ENCODE data around the gene PTBP1. TPM values are rescaled to one million over a fixed set of nuclear protein-coding genes. Genes with fewer than 3 reads are reported as not detected.
"Not testable (repeated sequence)": the region's sequence is repeated elsewhere in the genome, so short reads cannot be mapped to it uniquely, and the experiment has no call there.

PTBP1 gene
- total RNA-seq, 2 experiments from 2014 or later, result 510 to 532 TPM

DNA sequence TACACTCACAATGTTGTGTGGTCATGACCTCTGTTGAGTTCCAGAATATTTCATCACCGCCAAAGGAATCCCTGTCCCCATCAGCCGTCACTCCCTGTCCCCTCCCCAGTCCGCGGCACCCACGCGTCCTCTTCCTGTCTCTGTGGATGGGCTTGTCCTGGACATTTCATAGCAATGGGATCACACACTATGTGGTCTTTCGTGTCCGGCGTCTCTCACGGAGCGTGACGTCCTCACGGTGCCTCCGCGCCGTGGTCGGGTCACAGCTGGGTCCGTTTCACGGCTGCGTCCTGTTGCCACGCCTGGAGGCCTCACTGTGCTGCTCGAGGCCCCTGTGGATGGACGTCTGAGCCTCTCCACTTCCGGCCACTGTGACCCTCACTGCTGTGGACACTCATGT is 37.0 kb downstream of the PTBP1 start:
- intact Hi-C loops (cut with micrococcal nuclease), result no loop called here
- Mint-ChIP-seq H3K9me3 (no peaks in the 10 kb centered on the region), H3K4me3 (no peak overlapping the region), H3K36me3 (ENCODE audit: low read depth) (no peaks in the 10 kb centered on the region), H3K27me3 (ENCODE audit: low read depth) (peaks cover 13% of the 10 kb centered on the region), H3K27ac (no peak overlapping the region), H3K4me1 (ENCODE audit: low read depth) (peaks cover 2% of the 10 kb centered on the region)
- CTCF ChIA-PET, result interaction anchor here (0.7 kb wide), 1 partner anchor 24 kb away, joined by 3 read pairs; no protein-coding TSS in a partner anchor
- no peak for DNase-seq

DNA sequence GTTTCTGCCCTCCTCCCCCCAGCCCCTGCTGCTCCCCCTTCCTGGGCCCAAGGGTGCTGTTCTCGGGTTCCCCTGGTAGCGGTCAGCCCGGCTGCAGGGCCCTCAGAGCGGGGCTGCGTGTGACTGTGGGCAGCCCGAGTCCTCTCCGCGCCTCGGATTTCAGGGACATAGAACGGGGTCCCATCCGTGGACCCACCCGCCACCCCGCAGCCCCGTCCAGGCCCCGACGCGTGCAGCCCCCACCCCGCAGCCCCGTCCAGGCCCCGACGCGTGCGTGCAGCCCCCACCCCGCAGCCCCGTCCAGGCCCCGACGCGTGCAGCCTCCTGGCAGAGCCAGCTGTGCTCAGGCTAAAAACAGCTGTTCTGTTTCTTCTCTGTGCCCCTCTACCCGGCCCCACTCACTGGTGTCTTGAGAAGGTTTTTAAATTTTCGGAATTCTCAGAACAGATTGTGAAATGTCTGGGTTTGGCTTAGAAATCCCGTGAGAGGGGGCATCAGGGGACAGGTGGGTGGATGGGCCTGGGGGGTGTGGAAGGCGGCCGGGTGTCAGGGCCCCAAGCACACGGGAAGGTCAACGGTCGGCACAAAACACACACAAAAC is 38.1 kb downstream of the PTBP1 start:
- Mint-ChIP-seq H3K36me3 (ENCODE audit: low read depth) (no peaks in the 10 kb centered on the region), H3K27ac (no peak overlapping the region), H3K4me3 (no peak overlapping the region), H3K9me3 (no peaks in the 10 kb centered on the region), H3K27me3 (ENCODE audit: low read depth) (peaks cover 13% of the 10 kb centered on the region), H3K4me1 (ENCODE audit: low read depth) (peaks cover 2% of the 10 kb centered on the region)
- DNase-seq, result no peak
- intact Hi-C loops (cut with micrococcal nuclease), result no loop called here
- CTCF ChIA-PET, result no interaction called here

DNA sequence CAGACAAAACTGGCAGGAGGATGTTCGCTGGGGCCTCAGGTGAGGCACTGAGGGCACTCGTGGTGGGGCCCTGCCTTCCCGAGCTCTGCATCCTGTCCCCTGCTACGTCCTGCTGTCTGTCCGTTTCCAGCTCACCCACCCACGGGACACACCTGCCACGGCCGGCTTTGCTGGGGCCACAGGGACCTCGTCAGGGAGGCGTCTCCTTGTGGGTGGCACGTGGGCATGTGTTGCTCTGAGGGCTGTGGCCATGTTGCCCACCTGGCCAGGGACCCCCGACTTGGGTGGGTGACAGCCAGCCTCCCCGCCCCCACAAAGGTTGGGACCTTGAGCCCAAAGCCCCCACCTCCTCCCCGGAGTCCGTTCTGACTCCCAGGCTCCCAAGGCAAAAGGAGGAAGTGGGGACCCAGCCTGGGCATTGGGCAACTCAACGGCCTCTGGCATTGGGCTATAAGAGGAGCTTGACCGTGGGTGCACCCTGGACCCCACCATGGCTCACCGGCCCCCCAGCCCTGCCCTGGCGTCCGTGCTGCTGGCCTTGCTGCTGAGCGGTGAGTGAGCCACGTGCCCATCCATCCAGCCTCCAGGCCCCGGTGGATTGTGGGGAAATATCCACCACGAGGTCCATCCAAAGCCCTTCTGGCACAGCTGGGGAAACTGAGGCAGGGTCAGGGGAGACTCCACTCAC is 43.4 kb downstream of the PTBP1 start, which contains the start of gene PRTN3:
TSS of gene PRTN3 (plus strand) at position 481 of the 688 bp plus-strand sequence. CDS start at position 491, 10 bp downstream.
- Mint-ChIP-seq H3K4me1 (ENCODE audit: low read depth) (peaks cover 6% of the 10 kb centered on the region), H3K9me3 (no peaks in the 10 kb centered on the region), H3K27me3 (ENCODE audit: low read depth) (peaks cover 33% of the 10 kb centered on the region), H3K36me3 (ENCODE audit: low read depth) (no peaks in the 10 kb centered on the region), H3K27ac (no peak within 1 kb of the TSS), H3K4me3 (no peak within 1 kb of the TSS)
- CTCF ChIA-PET, result interaction anchor here (0.5 kb wide), 1 partner anchor 288 kb away, joined by 3 read pairs; no protein-coding TSS in a partner anchor
- intact Hi-C loops (cut with micrococcal nuclease), result no loop called here
- DNase-seq, result no peak

DNA sequence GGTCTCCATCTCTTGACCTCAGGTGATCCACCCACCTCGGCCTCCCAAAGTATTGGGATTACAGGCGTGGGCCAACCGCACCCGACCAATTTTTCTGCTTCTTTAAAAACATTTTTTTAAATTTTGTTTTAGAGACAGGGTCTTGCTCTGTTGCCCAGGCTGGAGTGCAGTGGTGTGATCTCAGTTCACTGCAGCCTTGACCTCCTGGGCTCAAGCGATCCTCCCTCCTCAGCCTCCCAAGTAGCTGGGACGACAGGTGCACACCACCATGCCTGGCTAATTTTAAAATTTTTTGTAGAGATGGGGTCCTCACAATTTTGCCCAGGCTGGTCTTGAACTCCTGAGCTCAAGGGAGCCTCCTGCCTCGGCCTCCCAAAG is 45.5 kb downstream of the PTBP1 start:
- H3K9me3 Mint-ChIP-seq; H3K4me3 Mint-ChIP-seq; H3K27ac Mint-ChIP-seq; H3K36me3 Mint-ChIP-seq (ENCODE audit: low read depth); H3K4me1 Mint-ChIP-seq (ENCODE audit: low read depth); intact Hi-C loops (cut with micrococcal nuclease); CTCF ChIA-PET; DNase-seq: not testable (repeated sequence)
- peaks cover 39% of the 10 kb centered on the region for H3K27me3 Mint-ChIP-seq (ENCODE audit: low read depth)

DNA sequence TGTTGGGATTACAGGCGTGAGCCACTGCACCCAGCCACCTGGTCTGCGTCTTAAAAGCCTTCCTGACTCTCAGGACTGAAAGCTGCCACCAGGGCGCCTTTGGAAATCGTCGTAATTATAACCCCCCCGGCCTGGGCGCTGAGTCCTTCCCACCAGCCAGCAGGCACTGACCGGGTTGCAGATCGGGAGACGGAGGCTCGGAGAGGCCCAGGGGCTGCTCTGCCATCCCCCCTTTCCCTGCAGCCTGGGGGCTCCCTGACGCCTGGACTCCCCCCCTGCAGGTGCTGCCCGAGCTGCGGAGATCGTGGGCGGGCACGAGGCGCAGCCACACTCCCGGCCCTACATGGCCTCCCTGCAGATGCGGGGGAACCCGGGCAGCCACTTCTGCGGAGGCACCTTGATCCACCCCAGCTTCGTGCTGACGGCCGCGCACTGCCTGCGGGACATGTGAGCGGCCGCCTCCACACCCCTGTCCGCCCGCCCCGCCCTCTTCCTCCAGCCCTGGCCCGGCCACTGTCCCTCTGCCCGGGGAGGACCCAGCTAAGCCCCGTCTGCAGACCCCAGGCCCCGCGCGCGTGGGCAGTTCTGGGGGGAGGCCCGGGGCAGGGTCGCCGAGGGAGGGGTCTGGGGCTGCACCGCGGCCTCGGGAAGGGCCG is 46.1 kb downstream of the PTBP1 start:
- intact Hi-C loops (cut with micrococcal nuclease), result no loop called here
- Mint-ChIP-seq H3K4me1 (ENCODE audit: low read depth) (peaks cover 4% of the 10 kb centered on the region), H3K27ac (no peak overlapping the region), H3K4me3 (no peak overlapping the region), H3K27me3 (ENCODE audit: low read depth) (peaks cover 42% of the 10 kb centered on the region), H3K36me3 (ENCODE audit: low read depth) (no peaks in the 10 kb centered on the region), H3K9me3 (no peaks in the 10 kb centered on the region)
- CTCF ChIA-PET, result no interaction called here
- DNase-seq, result no peak

DNA sequence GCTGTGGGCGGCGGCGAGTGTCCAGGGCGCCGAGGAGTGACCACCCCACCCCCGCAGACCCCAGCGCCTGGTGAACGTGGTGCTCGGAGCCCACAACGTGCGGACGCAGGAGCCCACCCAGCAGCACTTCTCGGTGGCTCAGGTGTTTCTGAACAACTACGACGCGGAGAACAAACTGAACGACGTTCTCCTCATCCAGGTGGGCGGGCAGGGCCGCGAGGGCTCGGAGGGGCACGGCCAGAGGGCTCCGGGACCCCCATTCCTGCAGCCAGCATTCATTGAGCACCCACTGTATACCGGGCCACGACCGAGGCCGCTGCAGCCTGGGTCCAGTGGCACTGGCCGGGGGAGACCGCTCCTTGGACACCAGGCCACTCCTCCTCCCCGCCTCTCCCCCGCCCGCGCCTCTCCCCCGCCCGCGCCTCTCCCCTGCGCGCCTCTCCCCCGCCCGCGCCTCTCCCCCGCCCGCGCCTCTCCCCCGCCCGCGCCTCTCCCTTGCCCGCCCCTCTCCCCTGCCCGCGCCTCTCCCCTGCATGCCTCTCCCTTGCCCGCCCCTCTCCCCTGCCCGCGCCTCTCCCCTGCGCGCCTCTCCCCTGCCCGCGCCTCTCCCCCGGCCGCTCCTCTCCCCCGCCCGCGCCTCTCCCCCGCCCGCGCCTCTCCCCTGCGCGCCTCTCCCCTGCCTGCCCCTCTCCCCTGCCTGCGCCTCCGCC is 46.7 kb downstream of the PTBP1 start:
- Mint-ChIP-seq H3K27ac (no peak overlapping the region), H3K4me1 (ENCODE audit: low read depth) (peaks cover 4% of the 10 kb centered on the region), H3K36me3 (ENCODE audit: low read depth) (no peaks in the 10 kb centered on the region), H3K27me3 (ENCODE audit: low read depth) (peaks cover 47% of the 10 kb centered on the region), H3K4me3 (no peak overlapping the region), H3K9me3 (no peaks in the 10 kb centered on the region)
- DNase-seq, result no peak
- CTCF ChIA-PET, result no interaction called here
- intact Hi-C loops (cut with micrococcal nuclease), result no loop called here

DNA sequence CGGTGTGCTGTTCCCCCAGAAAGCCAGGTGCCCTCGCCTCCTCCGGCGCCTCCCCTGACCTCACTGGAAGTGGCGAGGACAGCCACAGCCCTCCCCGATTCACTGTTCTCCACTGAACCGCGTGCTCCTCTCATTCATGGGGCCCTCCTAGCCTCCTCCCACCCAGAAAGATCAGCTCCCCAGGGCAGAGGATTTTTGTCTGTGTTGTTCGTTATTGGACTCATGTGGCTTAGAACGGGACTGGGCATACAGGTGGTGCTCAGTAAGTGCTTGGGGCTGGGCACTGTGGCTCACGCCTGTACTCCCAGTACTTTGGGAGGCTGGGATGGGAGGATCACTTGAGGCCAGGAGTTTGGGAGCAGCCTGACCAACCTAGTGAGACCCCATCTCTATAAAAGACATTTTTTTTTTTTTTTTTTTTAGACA is 47.3 kb downstream of the PTBP1 start:
- Mint-ChIP-seq H3K36me3 (ENCODE audit: low read depth) (no peaks in the 10 kb centered on the region), H3K27me3 (ENCODE audit: low read depth) (peaks cover 50% of the 10 kb centered on the region), H3K27ac (no peak overlapping the region), H3K9me3 (no peaks in the 10 kb centered on the region), H3K4me3 (no peak overlapping the region), H3K4me1 (ENCODE audit: low read depth) (peaks cover 4% of the 10 kb centered on the region)
- CTCF ChIA-PET, result interaction anchor here (0.7 kb wide), 1 partner anchor 79 kb away, joined by 3 read pairs; no protein-coding TSS in a partner anchor
- DNase-seq, result no peak
- intact Hi-C loops (cut with micrococcal nuclease), result no loop called here

DNA sequence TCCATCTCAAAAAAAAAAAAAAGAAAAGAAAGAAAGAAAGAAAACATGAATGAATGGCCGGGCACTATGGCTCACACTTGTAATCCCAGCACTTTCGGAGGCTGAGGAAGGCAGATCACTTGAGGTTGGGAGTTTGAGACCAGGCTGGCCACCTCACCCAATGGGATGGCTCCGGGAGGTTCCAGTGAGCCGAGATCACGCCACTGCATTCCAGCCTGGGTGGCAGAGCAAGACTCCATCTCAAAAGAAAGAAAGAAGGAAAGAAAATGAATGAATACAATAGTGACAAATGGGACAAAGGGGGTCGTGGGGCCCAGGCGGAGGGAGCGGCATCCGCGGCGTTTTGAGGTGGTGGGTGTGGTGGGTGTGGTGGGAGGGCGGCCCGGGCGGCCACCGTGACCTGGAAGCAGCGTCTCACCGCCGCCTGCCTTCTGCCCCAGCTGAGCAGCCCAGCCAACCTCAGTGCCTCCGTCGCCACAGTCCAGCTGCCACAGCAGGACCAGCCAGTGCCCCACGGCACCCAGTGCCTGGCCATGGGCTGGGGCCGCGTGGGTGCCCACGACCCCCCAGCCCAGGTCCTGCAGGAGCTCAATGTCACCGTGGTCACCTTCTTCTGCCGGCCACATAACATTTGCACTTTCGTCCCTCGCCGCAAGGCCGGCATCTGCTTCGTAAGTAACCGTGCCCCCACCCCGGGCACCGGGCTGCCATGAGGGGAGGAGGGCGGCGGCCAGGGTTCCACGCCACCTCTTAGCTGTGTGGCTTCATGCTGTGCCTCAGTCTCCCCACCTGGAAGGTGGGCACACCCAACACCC is 48.7 kb downstream of the PTBP1 start:
- Mint-ChIP-seq H3K27ac (no peak overlapping the region), H3K9me3 (no peaks in the 10 kb centered on the region), H3K36me3 (ENCODE audit: low read depth) (no peaks in the 10 kb centered on the region), H3K27me3 (ENCODE audit: low read depth) (peaks cover 58% of the 10 kb centered on the region), H3K4me1 (ENCODE audit: low read depth) (peaks cover 4% of the 10 kb centered on the region), H3K4me3 (no peak overlapping the region)
- intact Hi-C loops (cut with micrococcal nuclease), result no loop called here
- CTCF ChIA-PET, result no interaction called here
- DNase-seq, result no peak

DNA sequence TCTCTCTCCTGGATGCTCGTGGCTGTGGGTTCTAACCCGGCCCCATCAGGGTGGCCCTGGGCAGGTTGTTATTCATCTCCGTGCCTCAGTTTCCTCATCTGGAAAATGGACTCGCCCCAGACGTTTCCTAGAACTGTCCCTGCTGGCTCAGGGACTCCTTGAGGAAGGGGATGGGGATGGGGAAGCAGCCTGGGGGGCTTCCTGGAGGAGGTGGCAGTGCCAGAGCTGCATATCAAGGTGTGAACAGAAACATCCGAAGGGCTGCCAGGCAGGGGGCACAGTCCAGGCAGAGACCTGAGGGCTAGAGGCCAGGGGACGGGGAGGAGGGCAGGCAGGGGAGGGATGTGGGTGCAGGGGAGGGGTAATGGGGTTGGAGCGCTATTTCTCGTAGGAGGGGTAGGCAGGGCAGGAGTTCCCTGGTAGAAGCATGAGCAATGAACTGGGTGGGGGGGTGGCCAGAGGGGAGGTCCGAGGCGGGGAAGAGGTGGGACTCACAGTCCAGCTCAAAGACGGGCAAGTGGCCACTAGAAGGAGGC is 51.2 kb downstream of the PTBP1 start:
- peaks cover 4% of the 10 kb centered on the region for H3K4me1 Mint-ChIP-seq (ENCODE audit: low read depth)
- no peak overlapping the region for H3K27ac Mint-ChIP-seq

DNA sequence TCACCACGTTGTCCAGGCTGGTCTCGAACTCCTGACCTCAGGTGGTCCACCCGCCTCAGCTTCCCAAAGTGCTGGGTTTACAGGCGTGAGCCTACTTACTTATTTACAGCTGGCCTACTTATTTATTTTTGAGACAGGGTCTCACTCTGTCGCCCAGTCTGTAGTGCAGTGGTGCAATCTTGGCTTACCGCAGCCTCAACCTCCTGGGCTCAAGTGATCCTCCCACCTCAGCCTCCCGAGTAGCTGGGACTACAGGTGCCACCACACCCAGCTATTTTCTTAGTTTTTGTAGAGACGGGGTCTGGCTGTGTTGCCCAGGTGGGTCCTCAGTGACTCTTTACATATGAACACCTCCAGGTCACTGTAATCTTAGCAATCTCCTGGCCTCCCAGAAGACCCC is 51.9 kb downstream of the PTBP1 start:
- H3K27ac Mint-ChIP-seq; intact Hi-C loops (cut with micrococcal nuclease); DNase-seq; H3K9me3 Mint-ChIP-seq; H3K4me3 Mint-ChIP-seq; H3K4me1 Mint-ChIP-seq (ENCODE audit: low read depth); H3K36me3 Mint-ChIP-seq (ENCODE audit: low read depth): not testable (repeated sequence)
- CTCF ChIA-PET, result interaction anchor here (0.6 to 0.8 kb wide), 3 partner anchors 10 to 262 kb away, joined by 3 to 6 read pairs (median 4); no protein-coding TSS in a partner anchor
- peaks cover 47% of the 10 kb centered on the region for H3K27me3 Mint-ChIP-seq (ENCODE audit: low read depth)

More for the DNA sequence above, 51.2 kb downstream of the PTBP1 start:
- Mint-ChIP-seq H3K9me3 (no peaks in the 10 kb centered on the region), H3K27me3 (ENCODE audit: low read depth) (peaks cover 50% of the 10 kb centered on the region), H3K36me3 (ENCODE audit: low read depth) (no peaks in the 10 kb centered on the region), H3K4me3 (no peak overlapping the region)
- no peak for DNase-seq
- intact Hi-C loops (cut with micrococcal nuclease), result no loop called here
- CTCF ChIA-PET, result interaction anchor here (0.6 to 0.8 kb wide), 2 partner anchors 9 to 250 kb away, joined by 3 read pairs; no protein-coding TSS in a partner anchor

DNA sequence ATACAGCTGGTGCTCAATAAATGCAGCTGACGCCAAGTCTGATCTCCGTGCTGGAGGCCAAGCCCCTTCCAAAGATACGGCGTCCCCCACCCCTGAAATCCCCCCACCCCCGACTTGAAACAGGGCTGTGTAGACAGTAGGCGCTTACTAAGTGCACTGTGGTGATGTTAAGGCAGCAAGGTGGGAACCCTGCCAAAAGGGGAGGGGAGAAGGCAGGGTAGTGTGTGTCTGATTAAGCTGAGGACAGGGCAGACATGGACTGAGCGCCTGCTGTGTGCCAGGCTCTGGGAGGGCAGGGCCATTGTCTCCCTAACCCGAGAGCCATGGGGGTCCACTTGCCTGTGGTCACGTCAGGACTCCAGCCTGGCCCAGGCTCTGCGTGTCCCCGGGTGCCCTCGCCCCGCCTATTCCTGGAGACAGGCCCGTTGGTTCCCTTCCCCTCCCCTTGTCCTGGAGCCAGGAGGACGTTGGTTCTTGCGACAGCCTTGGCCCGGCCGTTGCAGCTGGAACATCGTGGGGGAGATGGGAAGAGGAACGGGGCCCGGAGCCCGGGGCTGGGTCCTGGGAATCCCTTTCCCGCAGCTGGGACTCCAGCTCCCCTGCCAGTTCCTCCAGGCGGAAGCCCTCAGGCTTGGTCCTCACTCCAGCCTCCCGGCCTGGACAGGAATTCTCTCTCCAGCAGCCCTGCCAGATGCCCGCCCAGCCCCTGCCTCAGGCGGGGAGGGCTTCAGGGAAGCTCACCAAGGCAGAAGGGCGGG is 53.1 kb downstream of the PTBP1 start:
- CTCF ChIA-PET, result interaction anchor here (0.8 kb wide), 1 partner anchor 13 kb away, joined by 3 read pairs; no protein-coding TSS in a partner anchor
- Mint-ChIP-seq H3K36me3 (ENCODE audit: low read depth) (no peaks in the 10 kb centered on the region), H3K27me3 (ENCODE audit: low read depth) (peaks cover 38% of the 10 kb centered on the region), H3K9me3 (no peaks in the 10 kb centered on the region), H3K4me3 (no peak overlapping the region), H3K27ac (no peak overlapping the region), H3K4me1 (ENCODE audit: low read depth) (no peaks in the 10 kb centered on the region)
- DNase-seq, result no peak
- intact Hi-C loops (cut with micrococcal nuclease), result no loop called here
